ENCODE results near the gene CTSK.

DNA sequence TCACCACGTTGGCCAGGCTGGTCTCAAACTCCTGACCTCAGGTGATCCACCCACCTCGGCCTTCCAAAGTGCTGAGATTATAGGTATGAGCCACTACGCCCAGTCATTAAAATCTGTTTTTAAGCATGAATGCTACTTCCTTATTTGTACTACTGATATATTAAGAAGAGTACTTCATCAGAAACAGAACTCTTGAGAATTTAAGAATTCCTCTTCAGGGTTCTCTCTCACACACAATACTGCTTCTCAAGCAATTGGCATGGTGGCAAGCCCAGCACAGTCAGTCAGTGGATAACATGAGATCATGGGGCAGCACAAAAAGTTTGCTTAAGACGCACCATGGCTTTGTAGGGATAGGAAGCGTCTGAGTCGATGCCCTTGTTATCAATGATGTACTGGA, 56.6 kb downstream of the CTSK start:
- TF ChIP-seq CBX1 (IDR thresholded peaks at IDR 0.05; ENCODE audit: low read depth) (no peak), IKZF4 (CRISPR knock-in tag; IDR thresholded peaks at IDR 0.05; ENCODE audit: borderline replicate concordance, low read depth, not compliant biosample characterization) (no peak), RXRB (CRISPR knock-in tag; IDR thresholded peaks at IDR 0.05; ENCODE audit: borderline replicate concordance) (no peak), ZFP41 (CRISPR knock-in tag; IDR thresholded peaks at IDR 0.05; ENCODE audit: borderline replicate concordance) (no peak), TCF12 (IDR thresholded peaks at IDR 0.05) (no peak), TCF12 (CRISPR knock-in tag; IDR thresholded peaks at IDR 0.05) (no peak), RAD21 (CRISPR knock-in tag; IDR thresholded peaks at IDR 0.05) (no peak), ZNF562 (CRISPR knock-in tag; IDR thresholded peaks at IDR 0.05; ENCODE audit: borderline replicate concordance) (no peak), KLF13 (CRISPR knock-in tag; IDR thresholded peaks at IDR 0.05) (no peak), ZNF510 (CRISPR knock-in tag; IDR thresholded peaks at IDR 0.05; ENCODE audit: low read depth) (no peak), MXI1 (IDR thresholded peaks at IDR 0.05; ENCODE audit: borderline replicate concordance, low read depth, low read length) (no peak), ZNF790 (CRISPR knock-in tag; IDR thresholded peaks at IDR 0.05; ENCODE audit: borderline replicate concordance) (no peak)
- TF ChIP-seq, protein P1, sequence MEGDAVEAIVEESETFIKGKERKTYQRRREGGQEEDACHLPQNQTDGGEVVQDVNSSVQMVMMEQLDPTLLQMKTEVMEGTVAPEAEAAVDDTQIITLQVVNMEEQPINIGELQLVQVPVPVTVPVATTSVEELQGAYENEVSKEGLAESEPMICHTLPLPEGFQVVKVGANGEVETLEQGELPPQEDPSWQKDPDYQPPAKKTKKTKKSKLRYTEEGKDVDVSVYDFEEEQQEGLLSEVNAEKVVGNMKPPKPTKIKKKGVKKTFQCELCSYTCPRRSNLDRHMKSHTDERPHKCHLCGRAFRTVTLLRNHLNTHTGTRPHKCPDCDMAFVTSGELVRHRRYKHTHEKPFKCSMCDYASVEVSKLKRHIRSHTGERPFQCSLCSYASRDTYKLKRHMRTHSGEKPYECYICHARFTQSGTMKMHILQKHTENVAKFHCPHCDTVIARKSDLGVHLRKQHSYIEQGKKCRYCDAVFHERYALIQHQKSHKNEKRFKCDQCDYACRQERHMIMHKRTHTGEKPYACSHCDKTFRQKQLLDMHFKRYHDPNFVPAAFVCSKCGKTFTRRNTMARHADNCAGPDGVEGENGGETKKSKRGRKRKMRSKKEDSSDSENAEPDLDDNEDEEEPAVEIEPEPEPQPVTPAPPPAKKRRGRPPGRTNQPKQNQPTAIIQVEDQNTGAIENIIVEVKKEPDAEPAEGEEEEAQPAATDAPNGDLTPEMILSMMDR (CRISPR knock-in tag; IDR thresholded peaks at IDR 0.05) = no peak

Data from HepG2 (cell line).